K562 (cell line): Measurements from ENCODE around the gene SGIP1. TPM values are rescaled to one million over a fixed set of nuclear protein-coding genes. Genes with fewer than 3 reads are reported as not detected.

Experiments used
- ATAC-seq: fragments of 200-7000 bp; cut with Tn5 transposase; 3 replicates; pipeline ENCODE4 v1.9.1; 2020; ENCODE audit warnings: moderate library complexity
- BruUV-seq: library from RNA; stranded (reverse); fragments of 400-500 nt; replicated peaks from 2 replicates; lab custom pipeline; 2021; lab: Mats Ljungman, UMichigan
- CTCF ChIA-PET: fragments of 300-600 bp; formaldehyde crosslinking; extraction: SDS; loops from one replicate; lab custom pipeline; 2021; ENCODE audit warnings: low intra/inter-chr PET ratio; lab: Yijun Ruan, JAX
- POLR2A ChIA-PET: fragments of 300-600, 350-650 bp; sonication (Branson Sonifier 250); formaldehyde crosslinking; extraction: SDS; loops from one replicate; lab custom pipeline; 2021; ENCODE audit warnings: antibody characterized with exemption, inconsistent platforms; lab: Yijun Ruan, JAX
- DNase-seq, 4 experiments: peaks; one replicate each; pipeline versions ENCODE4 v3.0.0 to v3.0.0-alpha.2; 2011 to 2018; ENCODE audit warnings: low spot score in 3 of 4, mixed read lengths in 3 of 4; ENCODE audit errors: extremely low read depth in 1 of 4
- FAIRE-seq: peaks from 2 replicates; lab custom pipeline; 2011; peaks lifted over from hg19 to GRCh38; lab: Jason Lieb, UNC
- H2AFZ ChIP-seq: 2 replicates; pipeline ENCODE4 v1.6.0; 2011; ENCODE audit warnings: low read depth, low read length, control low read depth, inconsistent platforms
- H3K27ac ChIP-seq: fragments of 200-600 bp; 3 replicates; pipeline ENCODE4 v1.8.0; 2011; ENCODE audit warnings: low read depth, mild to moderate bottlenecking, control low read depth, inconsistent platforms, low read length, moderate library complexity, mixed read lengths; ENCODE audit errors: extremely low read depth
- H3K27me3 ChIP-seq, 2 experiments: fragments of 300-600 bp in 1 of 2; 2 replicates in 1 of 2; 3 replicates in 1 of 2; pipeline versions ENCODE4 v1.6.0 to v1.8.0; 2011; ENCODE audit warnings: inconsistent platforms in 2 of 2, low read length in 2 of 2, mild to moderate bottlenecking in 1 of 2, mixed read lengths in 1 of 2, moderate library complexity in 1 of 2; ENCODE audit not compliant: control insufficient read depth in 2 of 2, insufficient read depth in 2 of 2
- H3K36me3 ChIP-seq: fragments of 300-600 bp; 3 replicates; pipeline ENCODE4 v1.8.0; 2011; ENCODE audit warnings: mild to moderate bottlenecking, low read length, inconsistent platforms; ENCODE audit not compliant: control insufficient read depth, insufficient read depth
- H3K4me1 ChIP-seq, 2 experiments: fragments of 200-600 bp in 1 of 2; replicated peaks in 1 of 2; 2 replicates in 1 of 2; 3 replicates in 1 of 2; pipeline versions ENCODE4 v1.5.1 to v1.8.0; 2011; ENCODE audit warnings: inconsistent platforms in 2 of 2, low read length in 2 of 2, mild to moderate bottlenecking in 1 of 2, mixed read lengths in 1 of 2, moderate library complexity in 1 of 2; ENCODE audit not compliant: control insufficient read depth in 2 of 2, insufficient read depth in 2 of 2
- H3K4me2 ChIP-seq: 2 replicates; pipeline ENCODE4 v1.6.1; 2011; ENCODE audit warnings: low read length, control low read depth, inconsistent platforms, mixed read lengths; ENCODE audit not compliant: insufficient read depth
- H3K4me3 ChIP-seq: fragments of 200-600 bp; sonication (generic), shearing (Covaris generic); 2 replicates; pipeline ENCODE4 v1.5.1; 2016; ENCODE audit warnings: control low read depth, inconsistent platforms
- H3K79me2 ChIP-seq: fragments of 200-600 bp; 3 replicates; pipeline ENCODE4 v1.8.0; 2011; ENCODE audit warnings: low read length, inconsistent platforms; ENCODE audit not compliant: control insufficient read depth, insufficient read depth
- H3K9ac ChIP-seq, 2 experiments: 2 replicates each; pipeline versions ENCODE4 v1.6.0 to v1.6.1; 2011; ENCODE audit warnings: low read depth in 2 of 2, low read length in 2 of 2, control low read depth in 1 of 2, inconsistent platforms in 1 of 2, mild to moderate bottlenecking in 1 of 2, mixed read lengths in 1 of 2; ENCODE audit not compliant: insufficient read depth in 1 of 2
- H3K9me1 ChIP-seq: one replicate; pipeline ENCODE4 v1.6.0; 2011; ENCODE audit warnings: inconsistent platforms, mild to moderate bottlenecking, low read length, moderate library complexity; ENCODE audit not compliant: control insufficient read depth, insufficient read depth
- H3K9me3 ChIP-seq: replicated peaks from 2 replicates; pipeline ENCODE4 v1.5.1; 2011; ENCODE audit warnings: low read depth, low read length, inconsistent platforms; ENCODE audit not compliant: control insufficient read depth, insufficient read depth
- H4K20me1 ChIP-seq: replicated peaks from 2 replicates; pipeline ENCODE4 v1.6.1; 2011; ENCODE audit warnings: low read length, inconsistent platforms, mixed read lengths; ENCODE audit not compliant: control insufficient read depth, insufficient read depth
- EHMT2 ChIP-seq: fragments of 450-650 bp; IDR thresholded peaks from 2 replicates; pipeline ENCODE4 v1.6.1; 2018; ENCODE audit warnings: antibody characterized with exemption
- ETV1 ChIP-seq: fragments of 450-650 bp; conservative IDR thresholded peaks from 2 replicates; pipeline ENCODE4 v1.6.1; 2016; ENCODE audit warnings: missing genetic modification characterization, control low read depth, low read depth, missing compliant biosample characterization
- HCFC1 ChIP-seq: IDR thresholded peaks from 2 replicates; pipeline ENCODE4 v1.6.1; 2012; ENCODE audit warnings: low read depth, low read length, improper control_type of control experiment
- KDM2B ChIP-seq: fragments of 250-450 bp; sonication (Bioruptor Pico); IDR thresholded peaks from 2 replicates; pipeline ENCODE4 v1.8.0; 2021; ENCODE audit warnings: mild to moderate bottlenecking, moderate library complexity
- MIER1 ChIP-seq: fragments of 450-650 bp; IDR thresholded peaks from 2 replicates; pipeline ENCODE4 v1.6.1; 2016; ENCODE audit warnings: antibody characterized with exemption, mild to moderate bottlenecking, low read depth
- MTA3 ChIP-seq: fragments of 450-650 bp; formaldehyde crosslinking; IDR thresholded peaks from 2 replicates; pipeline ENCODE4 v1.6.1; 2017; ENCODE audit warnings: mild to moderate bottlenecking, borderline replicate concordance
- NFYB ChIP-seq: IDR thresholded peaks from 2 replicates; pipeline ENCODE4 v1.6.1; 2011; ENCODE audit warnings: mild to moderate bottlenecking, moderate library complexity; ENCODE audit not compliant: insufficient read length; ENCODE audit errors: extremely low read depth
- PCBP1 ChIP-seq: fragments of 200-400 bp; formaldehyde crosslinking; IDR thresholded peaks from 2 replicates; pipeline ENCODE4 v1.6.1; 2018; ENCODE audit warnings: mild to moderate bottlenecking, low read depth, low read length; ENCODE audit not compliant: poor library complexity, severe bottlenecking
- TAF7 ChIP-seq: fragments of 450-650 bp; IDR thresholded peaks from 2 replicates; pipeline ENCODE4 v1.6.1; 2016; ENCODE audit warnings: missing genetic modification characterization, missing compliant biosample characterization
- TCF7 ChIP-seq: sonication (generic); IDR thresholded peaks from 2 replicates; pipeline ENCODE4 v1.6.1; 2016; ENCODE audit warnings: antibody characterized with exemption, borderline replicate concordance
- ZBTB8A ChIP-seq: fragments of 450-650 bp; IDR thresholded peaks from 2 replicates; pipeline ENCODE4 v1.6.1; 2018; ENCODE audit warnings: mild to moderate bottlenecking, moderate library complexity; ENCODE audit not compliant: partially characterized antibody
- ZC3H11A ChIP-seq: IDR thresholded peaks from 2 replicates; pipeline ENCODE4 v1.6.1; 2012; ENCODE audit warnings: low read depth, low read length, improper control_type of control experiment
- ZKSCAN8 ChIP-seq: fragments of 200-800 bp; sonication (Bioruptor generic); IDR thresholded peaks from 2 replicates; pipeline ENCODE4 v1.6.1; 2016; ENCODE audit warnings: missing genetic modification characterization, missing compliant biosample characterization
- ZNF23 ChIP-seq: fragments of 250-450 bp; sonication (Bioruptor Pico); IDR thresholded peaks from 2 replicates; pipeline ENCODE4 v1.4.0; 2020; ENCODE audit warnings: mild to moderate bottlenecking
- WGBS: fragments of 100-300 bp; shearing (Covaris generic); methylation state at CpG from one replicate; pipeline ENCODE4 v1.1.6; 2016; ENCODE audit warnings: low coverage, mixed read lengths; ENCODE audit not compliant: insufficient coverage; ENCODE audit errors: missing lambda C conversion rate; 5-methylcytosine and 5-hydroxymethylcytosine counted together
- in situ Hi-C: fragments of 300-500 bp; cut with MboI; formaldehyde crosslinking; loops from 4 replicates; pipeline ENCODE4 v1.15.0; 2018; ENCODE audit warnings: inconsistent platforms, mixed read lengths
- intact Hi-C: fragments of 100-400 bp; cut with micrococcal nuclease; formaldehyde crosslinking; loops from 2 replicates; pipeline ENCODE4 v1.14.2; 2022
- polyA plus RNA-seq, 8 experiments: library from polyadenylated mRNA; depleted of rRNA in 4 of 8; stranded (reverse) in 5 of 8; unstranded in 3 of 8; fragments of >200 nt; fragmentation: Nextera tagmentation in 2 of 8; fragmentation: Illumina TruSeq in 1 of 8; extraction: Ambion mirVana in 2 of 8; extraction: Trizol in 1 of 8; gene quantifications; 2 replicates each; pipeline versions ENCODE4 v1.2.1 to v1.2.3, GENCODE V29; 2011 to 2014; ENCODE audit warnings: inconsistent platforms in 1 of 8, missing spikeins in 1 of 8
- total RNA-seq, 7 experiments: library from RNA; depleted of rRNA in 6 of 7; stranded (reverse); fragments of >200 nt in 6 of 7; fragmentation: Illumina TruSeq in 2 of 7; extraction: Trizol in 2 of 7; gene quantifications; 2 replicates each; pipeline versions ENCODE4 v1.2.1 to v1.2.3, GENCODE V29; 2011 to 2021; ENCODE audit warnings: low replicate concordance in 1 of 7
- TF ChIP-seq, protein P1 (sequence below): sonication (generic); formaldehyde crosslinking; IDR thresholded peaks from 2 replicates; pipeline ENCODE4 v1.8.0; 2022; ENCODE audit warnings: mild to moderate bottlenecking, missing genetic modification reagents
- TF ChIP-seq, protein P2 (sequence below): sonication (generic); formaldehyde crosslinking; IDR thresholded peaks from 2 replicates; pipeline ENCODE4 v1.9.0; 2022; ENCODE audit warnings: mild to moderate bottlenecking, missing genetic modification reagents
- TF ChIP-seq, protein P3 (sequence below): fragments of 450-650 bp; IDR thresholded peaks from 2 replicates; pipeline ENCODE4 v1.7.0; 2016; ENCODE audit warnings: borderline replicate concordance
- TF ChIP-seq, protein P4 (sequence below): IDR thresholded peaks from 2 replicates; pipeline ENCODE4 v1.6.1; 2011; ENCODE audit warnings: borderline replicate concordance, low read depth, mild to moderate bottlenecking, moderate library complexity, low read length; ENCODE audit not compliant: insufficient read depth, poor library complexity, severe bottlenecking

The SGIP1 gene
- total and polyA plus RNA-seq, 9 of the 15 experiments (the other 6 are each of a cell fraction or from before 2014, with no cell fraction given) = 0.07 to 0.35 TPM; not detected in 7

DNA sequence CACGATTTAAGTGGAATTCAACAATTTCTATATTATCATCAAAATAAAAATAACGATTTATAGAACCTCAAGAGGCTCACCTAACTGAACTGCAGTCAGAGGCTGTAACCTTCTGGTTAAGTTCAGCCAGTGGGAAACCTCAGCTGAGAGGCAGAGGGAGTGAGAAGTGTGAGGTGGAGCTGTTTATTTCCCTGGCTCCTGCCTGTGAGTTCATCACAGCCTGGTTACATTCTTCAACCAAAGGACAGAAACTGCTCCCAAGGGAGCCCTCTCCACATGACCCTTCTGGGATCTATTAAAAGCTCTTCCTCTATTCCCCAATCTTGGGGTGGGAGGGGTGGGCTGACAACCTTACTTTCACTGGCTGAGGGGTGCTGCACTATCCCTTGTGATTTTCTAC is 240.5 kb downstream of the SGIP1 start:
- DNase-seq = no peak
- H3K27me3 ChIP-seq = no peaks in the 10 kb centered on the region
- H3K9me1 ChIP-seq = no peaks in the 10 kb centered on the region
- H3K4me2 ChIP-seq = no peak overlapping the region
- H3K79me2 ChIP-seq = no peaks in the 10 kb centered on the region
- in situ Hi-C loops = no loop called here
- H4K20me1 ChIP-seq = no peaks in the 10 kb centered on the region
- 0% methylated on average over 2 of the region's 2 CpGs for WGBS
- H3K9ac ChIP-seq = no peak overlapping the region
- ChIA-PET POLR2A (no interaction called here), CTCF (no interaction called here)
- intact Hi-C loops = loop anchor here (5.0 kb wide), 1 partner anchor 88 kb away; no protein-coding TSS in a partner anchor
- no peak for FAIRE-seq
- no TSS peak for BruUV-seq
- TF ChIP-seq TCF7 (no peak), NFYB (no peak), ZNF23 (CRISPR knock-in tag) (no peak), TAF7 (no peak), ZC3H11A (no peak), PCBP1 (no peak), ETV1 (tag) (no peak), ZBTB8A (no peak), MIER1 (no peak), ZKSCAN8 (CRISPR knock-in tag) (no peak), MTA3 (no peak), KDM2B (no peak), HCFC1 (no peak), EHMT2 (no peak)
- TF ChIP-seq, protein P1, sequence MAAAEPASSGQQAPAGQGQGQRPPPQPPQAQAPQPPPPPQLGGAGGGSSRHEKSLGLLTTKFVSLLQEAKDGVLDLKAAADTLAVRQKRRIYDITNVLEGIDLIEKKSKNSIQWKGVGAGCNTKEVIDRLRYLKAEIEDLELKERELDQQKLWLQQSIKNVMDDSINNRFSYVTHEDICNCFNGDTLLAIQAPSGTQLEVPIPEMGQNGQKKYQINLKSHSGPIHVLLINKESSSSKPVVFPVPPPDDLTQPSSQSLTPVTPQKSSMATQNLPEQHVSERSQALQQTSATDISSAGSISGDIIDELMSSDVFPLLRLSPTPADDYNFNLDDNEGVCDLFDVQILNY (CRISPR knock-in tag) = no peak
- TF ChIP-seq, protein P2, sequence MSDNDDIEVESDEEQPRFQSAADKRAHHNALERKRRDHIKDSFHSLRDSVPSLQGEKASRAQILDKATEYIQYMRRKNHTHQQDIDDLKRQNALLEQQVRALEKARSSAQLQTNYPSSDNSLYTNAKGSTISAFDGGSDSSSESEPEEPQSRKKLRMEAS = no peak
- TF ChIP-seq, protein P3, sequence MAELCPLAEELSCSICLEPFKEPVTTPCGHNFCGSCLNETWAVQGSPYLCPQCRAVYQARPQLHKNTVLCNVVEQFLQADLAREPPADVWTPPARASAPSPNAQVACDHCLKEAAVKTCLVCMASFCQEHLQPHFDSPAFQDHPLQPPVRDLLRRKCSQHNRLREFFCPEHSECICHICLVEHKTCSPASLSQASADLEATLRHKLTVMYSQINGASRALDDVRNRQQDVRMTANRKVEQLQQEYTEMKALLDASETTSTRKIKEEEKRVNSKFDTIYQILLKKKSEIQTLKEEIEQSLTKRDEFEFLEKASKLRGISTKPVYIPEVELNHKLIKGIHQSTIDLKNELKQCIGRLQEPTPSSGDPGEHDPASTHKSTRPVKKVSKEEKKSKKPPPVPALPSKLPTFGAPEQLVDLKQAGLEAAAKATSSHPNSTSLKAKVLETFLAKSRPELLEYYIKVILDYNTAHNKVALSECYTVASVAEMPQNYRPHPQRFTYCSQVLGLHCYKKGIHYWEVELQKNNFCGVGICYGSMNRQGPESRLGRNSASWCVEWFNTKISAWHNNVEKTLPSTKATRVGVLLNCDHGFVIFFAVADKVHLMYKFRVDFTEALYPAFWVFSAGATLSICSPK = no peak
- TF ChIP-seq, protein P4, sequence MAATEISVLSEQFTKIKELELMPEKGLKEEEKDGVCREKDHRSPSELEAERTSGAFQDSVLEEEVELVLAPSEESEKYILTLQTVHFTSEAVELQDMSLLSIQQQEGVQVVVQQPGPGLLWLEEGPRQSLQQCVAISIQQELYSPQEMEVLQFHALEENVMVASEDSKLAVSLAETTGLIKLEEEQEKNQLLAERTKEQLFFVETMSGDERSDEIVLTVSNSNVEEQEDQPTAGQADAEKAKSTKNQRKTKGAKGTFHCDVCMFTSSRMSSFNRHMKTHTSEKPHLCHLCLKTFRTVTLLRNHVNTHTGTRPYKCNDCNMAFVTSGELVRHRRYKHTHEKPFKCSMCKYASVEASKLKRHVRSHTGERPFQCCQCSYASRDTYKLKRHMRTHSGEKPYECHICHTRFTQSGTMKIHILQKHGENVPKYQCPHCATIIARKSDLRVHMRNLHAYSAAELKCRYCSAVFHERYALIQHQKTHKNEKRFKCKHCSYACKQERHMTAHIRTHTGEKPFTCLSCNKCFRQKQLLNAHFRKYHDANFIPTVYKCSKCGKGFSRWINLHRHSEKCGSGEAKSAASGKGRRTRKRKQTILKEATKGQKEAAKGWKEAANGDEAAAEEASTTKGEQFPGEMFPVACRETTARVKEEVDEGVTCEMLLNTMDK = no peak
- TF ChIP-seq, all 486 proteins: peak for 0
- Histone ChIP-seq H3K27ac (no peak overlapping the region), H3K9me3 (no peaks in the 10 kb centered on the region), H3K36me3 (no peaks in the 10 kb centered on the region), H2AFZ (no peak overlapping the region), H3K4me3 (no peak overlapping the region), H3K4me1 (no peaks in the 10 kb centered on the region; a peak in 2 of 5 replicates)
- no peak for ATAC-seq
